Upper lobe of right lung (tissue), 1 donor: ENCODE measurements around the gene IER3. TPM values are rescaled to one million over a fixed set of nuclear protein-coding genes. Genes with fewer than 3 reads are reported as not detected.

Source experiments
- ATAC-seq: fragments of 200-7000 bp; cut with Tn5 transposase; one replicate; pipeline ENCODE4 v1.9.1; 2020; ENCODE audit warnings: mild to moderate bottlenecking, moderate library complexity
- DNase-seq: peaks from one replicate; pipeline ENCODE4 v3.0.0-alpha.2; 2020
- H3K27ac ChIP-seq: fragments of 200-600 bp; one replicate; pipeline ENCODE4 v1.8.0; 2022
- H3K27me3 ChIP-seq: fragments of 200-600 bp; one replicate; pipeline ENCODE4 v1.8.0; 2022; ENCODE audit warnings: mild to moderate bottlenecking
- H3K36me3 ChIP-seq: fragments of 200-600 bp; one replicate; pipeline ENCODE4 v1.8.0; 2022
- H3K4me1 ChIP-seq: fragments of 200-600 bp; one replicate; pipeline ENCODE4 v1.8.0; 2022
- H3K4me3 ChIP-seq: fragments of 200-600 bp; one replicate; pipeline ENCODE4 v1.8.0; 2022; ENCODE audit warnings: mild to moderate bottlenecking
- H3K9me3 ChIP-seq: fragments of 200-600 bp; one replicate; pipeline ENCODE4 v1.8.0; 2022
- CTCF ChIP-seq: fragments of 200-600 bp; IDR thresholded peaks from one replicate; pipeline ENCODE4 v1.8.0; 2022; ENCODE audit warnings: antibody characterized with exemption
- intact Hi-C: fragments of 100-400 bp; cut with DNase I; formaldehyde crosslinking; loops from one replicate; pipeline ENCODE4 v1.11.0; 2022
- long read RNA-seq: library from polyadenylated mRNA; unstranded; transcript quantifications from one replicate; pipeline ENCODE4 v2.0.0, GENCODE V29; 2021
- total RNA-seq: library from RNA; stranded (reverse); fragmentation: NEBNext Ultra II Directional; extraction: Animal tissue kit (Norgen Biotek cat#: 25700); gene quantifications from one replicate; pipeline ENCODE4 v1.2.1, GENCODE V29; 2021
- donor health status: DM: no; HTN: yes; CAD: no; lungs with severe emphysema.

Gene IER3
- 35.4 TPM for total RNA-seq
- long read RNA-seq, transcript IER3-201 (2 exons, 1,244 nt), result major isoform, 7 of 10 reads
- long read RNA-seq, partial matches to known transcripts, result 0 of 10 reads
- long read RNA-seq, other reads (novel, unspliced or antisense), result 0 of 10 reads

- Histone ChIP-seq H3K36me3 (peaks cover 21% of the 10 kb centered on the region), H3K27ac (peak within 1 kb of the TSS; percentile 96), H3K4me3 (peak within 1 kb of the TSS; percentile 97), H3K27me3 (no peaks in the 10 kb centered on the region), H3K9me3 (no peaks in the 10 kb centered on the region), H3K4me1 (peaks cover 42% of the 10 kb centered on the region)
- DNase-seq, result peak; percentile 89
- ATAC-seq, result peak; percentile 51
- TF ChIP-seq CTCF, result peak; percentile 77
- intact Hi-C loops, result no loop called here
Measured at GRCh38 chr6:30744054-30744805, at the start of gene IER3. IER3 (minus strand) TSS chr6:30744547; CDS start chr6:30744518, 29 bp downstream.

- intact Hi-C loops, result no loop called here
- TF ChIP-seq CTCF, result no peak
- peaks cover 9% of the 10 kb centered on the region for H3K4me1 ChIP-seq
- DNase-seq, result no peak
- H3K36me3 ChIP-seq, result no peaks in the 10 kb centered on the region
- no peaks in the 10 kb centered on the region for H3K9me3 ChIP-seq
- H3K27ac ChIP-seq, result peak overlapping the region; percentile 86
- no peak overlapping the region for H3K4me3 ChIP-seq
- no peaks in the 10 kb centered on the region for H3K27me3 ChIP-seq
- peak; percentile 79 for ATAC-seq
Measured at GRCh38 chr6:30793521-30794194, 49.3 kb upstream of the IER3 start.

- DNase-seq, result no peak
- Histone ChIP-seq H3K36me3 (no peaks in the 10 kb centered on the region), H3K4me1 (peaks cover 14% of the 10 kb centered on the region), H3K27me3 (no peaks in the 10 kb centered on the region), H3K27ac (no peak overlapping the region), H3K9me3 (no peaks in the 10 kb centered on the region), H3K4me3 (no peak overlapping the region)
- ATAC-seq, result no peak
- intact Hi-C loops, result no loop called here
- no peak for TF ChIP-seq CTCF
Measured at GRCh38 chr6:30792786-30793185, 48.4 kb upstream of the IER3 start.

GRCh38 chr6:30790724-30791383, 46.5 kb upstream of the IER3 start:
- Histone ChIP-seq H3K27ac (no peak overlapping the region), H3K36me3 (no peaks in the 10 kb centered on the region), H3K4me1 (peaks cover 14% of the 10 kb centered on the region), H3K4me3 (no peak overlapping the region), H3K27me3 (no peaks in the 10 kb centered on the region), H3K9me3 (no peaks in the 10 kb centered on the region)
- DNase-seq, result no peak
- intact Hi-C loops, result no loop called here
- TF ChIP-seq CTCF, result no peak
- no peak for ATAC-seq

GRCh38 chr6:30789606-30790005, 45.3 kb upstream of the IER3 start:
- Histone ChIP-seq H3K4me3 (no peak overlapping the region), H3K4me1 (peaks cover 14% of the 10 kb centered on the region), H3K36me3 (no peaks in the 10 kb centered on the region), H3K27ac (no peak overlapping the region), H3K9me3 (no peaks in the 10 kb centered on the region), H3K27me3 (no peaks in the 10 kb centered on the region)
- intact Hi-C loops, result no loop called here
- DNase-seq, result no peak
- no peak for ATAC-seq
- no peak for TF ChIP-seq CTCF
